Stimulated activated CD4-positive, alpha-beta T cell treated with anti-CD3 and anti-CD28 coated beads, Interleukin-15, amount 100 ng/mL, for 24 hours (primary cell): ENCODE measurements around the gene NPLOC4.
A peak's percentile ranks its signal among the peaks of the same experiment; 100 is the strongest.

Experiments used
- DNase-seq: peaks from one replicate; pipeline ENCODE4 v3.0.0-alpha.2; 2020

NPLOC4 gene

DNA sequence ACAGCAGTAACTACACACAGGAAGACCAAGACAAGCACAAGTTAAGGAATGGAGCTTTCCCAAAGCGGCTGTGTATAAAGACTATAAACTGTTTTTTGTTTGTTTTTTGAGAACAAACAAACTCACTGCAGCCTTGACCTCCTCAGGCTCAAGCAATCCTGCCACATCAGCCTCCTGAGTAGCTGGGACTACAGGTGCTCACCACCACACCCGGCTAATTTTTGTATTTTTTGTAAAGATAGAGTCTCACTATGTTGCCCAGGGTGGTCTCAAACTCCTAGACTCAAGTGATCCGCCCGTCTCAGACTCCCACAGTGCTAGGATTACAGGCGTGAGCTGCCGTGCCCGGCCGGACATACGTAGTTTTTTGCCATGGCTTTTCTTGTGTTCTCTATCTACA is 23.5 kb upstream of the NPLOC4 start:
- DNase-seq: no peak

DNA sequence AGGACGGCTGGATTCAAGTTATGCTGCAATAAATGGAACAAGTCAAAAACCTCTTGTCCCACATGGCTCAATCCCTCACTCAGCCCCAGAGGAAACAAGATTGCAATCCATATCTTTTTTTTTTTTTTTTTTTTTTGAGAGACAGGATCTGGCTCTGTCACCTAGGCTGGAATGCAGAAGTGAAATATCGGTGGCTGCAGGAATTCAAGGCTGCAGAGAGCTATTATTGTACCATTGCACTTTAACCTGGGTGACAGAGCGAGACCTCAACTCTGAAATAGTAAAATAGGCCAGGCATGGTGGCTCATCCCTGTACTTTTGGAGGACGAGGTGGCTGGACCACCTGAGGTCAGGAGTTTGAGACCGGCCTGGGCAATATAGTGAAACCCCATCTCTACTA is 22.1 kb upstream of the NPLOC4 start:
- no peak for DNase-seq

DNA sequence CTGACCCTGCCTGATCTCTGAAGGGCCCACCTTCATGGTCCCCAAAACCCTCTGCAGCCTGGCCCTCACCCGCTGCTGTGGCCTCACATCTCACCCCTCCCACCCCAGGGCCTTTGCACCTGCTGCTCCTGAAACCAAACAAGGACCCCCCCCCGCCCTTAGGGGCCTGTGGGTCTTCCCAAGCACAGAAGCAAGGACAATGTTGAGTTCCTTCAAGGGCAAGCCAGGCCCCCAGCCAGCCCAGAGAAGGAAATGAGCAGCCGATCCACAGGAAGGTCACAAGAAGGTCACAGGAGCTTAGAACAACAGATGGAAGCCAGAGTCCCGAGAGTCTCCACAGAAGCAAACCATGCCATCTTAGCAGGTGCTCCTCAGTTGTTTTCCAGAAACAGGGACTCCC is 19.9 kb upstream of the NPLOC4 start:
- DNase-seq: no peak

GRCh38 chr17:81656118-81656743 is 19.3 kb upstream of the NPLOC4 start, which contains the start of gene PDE6G:
Gene PDE6G, minus strand, starts transcription at chr17:81656542. Its CDS starts 3,237 bp downstream, at chr17:81653305.
- no peak for DNase-seq

- no peak for DNase-seq
Observed at GRCh38 chr17:81655378-81656117, 18.6 kb upstream of the NPLOC4 start.

GRCh38 chr17:81652906-81653771 is 16.2 kb upstream of the NPLOC4 start:
- peak; percentile 26 for DNase-seq

DNA sequence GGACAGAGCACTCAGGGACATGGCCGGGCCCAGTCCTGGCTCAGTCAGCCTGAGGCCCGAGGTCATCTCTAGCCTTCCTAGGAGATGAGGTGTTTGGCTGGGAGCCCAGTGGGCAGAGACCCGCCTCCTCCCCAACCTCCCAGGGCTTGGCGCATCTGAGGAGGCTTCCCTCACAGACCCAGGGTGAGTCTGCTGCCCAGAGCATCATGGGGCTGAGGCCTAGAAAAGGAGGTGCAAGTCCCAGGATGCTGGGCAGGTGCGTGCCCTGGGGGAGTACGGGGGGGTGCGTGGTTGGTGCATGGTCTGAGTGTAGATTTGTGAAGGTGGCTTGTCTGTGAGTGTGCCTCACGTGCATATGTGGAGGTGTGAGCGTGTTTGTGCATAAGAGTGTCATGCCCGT is 14.8 kb upstream of the NPLOC4 start:
- DNase-seq: no peak

DNA sequence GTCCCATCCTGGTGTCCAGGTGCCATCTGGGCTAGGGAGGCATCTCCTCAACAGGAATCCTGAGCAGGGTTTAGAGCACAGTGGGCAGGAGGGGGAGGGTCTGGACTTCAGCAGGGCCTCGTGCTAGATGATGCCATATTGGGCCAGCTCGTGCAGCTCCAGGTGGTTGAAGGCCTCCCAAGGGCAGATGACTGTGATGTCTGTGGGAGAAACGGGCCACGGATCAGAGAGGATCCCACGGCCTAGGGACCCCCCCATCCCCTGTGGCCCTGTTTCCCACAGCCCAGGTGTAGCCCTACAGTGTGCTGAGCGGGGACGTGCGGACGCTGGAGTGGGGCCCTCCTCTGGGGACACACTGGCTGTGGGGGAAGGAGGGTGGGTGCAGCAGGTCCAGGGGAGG is 14.0 kb upstream of the NPLOC4 start:
- no peak for DNase-seq

DNA sequence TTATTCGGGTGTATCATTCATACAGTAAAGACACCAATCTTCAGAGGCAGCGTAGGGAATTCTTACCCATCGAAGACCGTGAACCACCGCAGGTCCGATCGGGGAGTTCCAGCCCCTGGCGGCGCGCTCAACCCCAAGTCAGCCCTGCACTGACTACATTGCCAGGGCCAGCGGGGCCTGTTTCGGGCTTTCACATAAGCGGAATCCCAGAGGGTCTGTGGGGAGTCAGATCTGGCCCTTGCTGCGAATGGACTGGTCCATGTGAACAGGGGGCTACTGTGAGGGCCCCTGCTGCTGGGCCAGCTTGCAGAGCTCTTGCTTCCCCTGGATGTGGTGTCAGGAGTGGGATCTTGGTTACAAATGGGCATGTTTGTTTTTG is 11.8 kb upstream of the NPLOC4 start:
- no peak for DNase-seq

DNA sequence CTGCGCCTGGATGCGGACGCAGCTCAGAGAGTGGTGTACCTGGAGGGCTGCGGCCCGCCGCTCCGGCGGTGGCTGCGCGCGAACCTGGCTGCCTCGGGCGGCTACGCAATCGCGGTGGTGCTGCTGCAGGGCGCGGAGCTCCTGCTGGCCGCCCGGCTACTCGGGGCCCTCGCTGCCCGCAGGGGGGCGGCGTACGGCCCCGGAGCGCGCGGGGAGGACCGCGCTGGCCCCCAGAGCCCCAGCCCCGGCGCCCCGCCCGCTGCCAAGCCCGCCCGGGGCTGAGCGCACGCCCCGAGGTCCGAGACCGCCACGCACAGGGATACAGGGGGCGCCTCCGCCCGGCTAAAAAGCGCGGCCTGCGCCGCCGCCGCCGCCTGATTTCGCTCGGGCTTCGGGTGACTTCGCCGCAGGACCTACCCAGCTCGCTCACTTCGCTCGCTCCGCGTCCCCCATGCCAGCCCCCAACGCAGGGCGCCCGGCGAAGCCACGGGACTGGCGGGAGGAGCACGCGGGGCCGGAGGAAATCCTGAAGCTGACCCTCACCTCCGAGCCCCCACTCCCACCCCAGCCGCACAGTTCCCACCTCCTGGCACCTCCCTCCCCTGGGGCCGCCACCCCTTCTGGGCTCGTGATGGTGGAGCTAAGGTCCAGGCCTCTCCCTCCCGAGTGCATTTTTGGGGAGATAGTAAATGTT is 11.2 kb upstream of the NPLOC4 start:
- no peak for DNase-seq

DNA sequence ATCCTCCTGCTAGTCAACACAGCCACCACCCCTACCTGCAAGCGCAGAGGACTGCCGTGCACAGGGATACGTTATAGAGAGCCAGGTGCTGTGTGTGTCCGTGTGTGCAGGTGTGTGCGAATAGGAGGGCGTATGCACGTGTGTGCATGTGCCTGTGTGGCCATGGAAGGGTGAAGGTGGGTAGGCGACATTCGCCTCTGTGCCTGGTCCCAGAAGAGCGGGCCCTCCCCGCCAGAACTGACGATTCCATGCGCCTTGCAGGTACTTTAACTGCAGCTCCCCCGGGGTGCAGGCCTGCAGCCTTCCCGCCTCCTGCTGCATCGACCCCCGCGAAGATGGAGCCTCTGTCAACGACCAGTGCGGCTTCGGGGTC is 10.7 kb upstream of the NPLOC4 start:
- DNase-seq: no peak

- no peak for DNase-seq
Observed at GRCh38 chr17:81646869-81647600, 10.1 kb upstream of the NPLOC4 start.

- no peak for DNase-seq
Observed at GRCh38 chr17:81644976-81645952, 8.4 kb upstream of the NPLOC4 start.

- no peak for DNase-seq
Observed at GRCh38 chr17:81644496-81644895, 7.6 kb upstream of the NPLOC4 start.

GRCh38 chr17:81641825-81642489 is 5.0 kb upstream of the NPLOC4 start:
- DNase-seq: no peak

- no peak for DNase-seq
Observed at GRCh38 chr17:81640011-81640410, 3.1 kb upstream of the NPLOC4 start.

DNA sequence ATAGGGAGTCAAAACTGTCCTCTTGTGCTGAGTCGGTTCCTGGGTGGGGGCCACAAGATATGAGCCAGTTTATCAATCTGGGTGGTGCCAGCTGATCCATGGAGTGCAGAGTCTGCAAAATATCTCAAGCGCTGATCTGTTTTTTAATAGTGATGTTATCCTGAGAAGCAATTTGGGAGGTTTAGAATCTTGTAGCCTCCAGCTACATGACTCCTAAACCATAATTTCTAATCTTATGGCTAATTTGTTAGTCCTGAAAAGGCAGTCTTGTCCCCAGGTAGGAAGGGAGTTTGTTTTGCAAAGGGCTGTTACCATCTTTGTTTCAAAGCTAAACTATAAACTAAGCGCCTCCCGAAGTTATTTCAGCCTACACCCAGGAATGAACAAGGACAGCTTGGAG is 1.8 kb upstream of the NPLOC4 start:
- DNase-seq: no peak

DNA sequence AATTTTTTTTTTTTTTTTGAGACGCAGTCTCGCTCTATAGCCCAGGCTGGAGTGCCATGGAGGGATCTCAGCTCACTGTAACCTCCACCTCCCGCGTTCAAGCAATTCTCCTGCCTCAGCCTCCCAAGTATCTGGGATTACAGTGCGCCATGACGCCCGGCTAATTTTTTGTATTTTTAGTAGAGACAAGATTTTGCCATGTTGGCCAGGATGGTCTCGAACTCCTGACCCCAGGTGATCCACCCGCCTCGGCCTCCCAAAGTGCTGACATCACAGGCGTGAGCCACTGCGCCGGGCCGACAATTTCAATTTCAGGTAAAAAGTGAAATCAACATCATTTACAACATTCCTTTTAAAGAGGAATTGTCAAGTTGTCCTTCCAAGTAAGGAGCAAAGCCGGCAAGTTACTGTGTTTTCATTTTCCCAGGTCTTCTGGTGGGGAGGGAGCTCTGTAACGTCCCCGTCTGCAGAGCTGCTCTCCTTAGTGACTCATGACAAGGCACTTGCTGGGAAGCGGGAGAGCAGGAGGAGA is 873 bp downstream of the NPLOC4 start:
- no peak for DNase-seq

DNA sequence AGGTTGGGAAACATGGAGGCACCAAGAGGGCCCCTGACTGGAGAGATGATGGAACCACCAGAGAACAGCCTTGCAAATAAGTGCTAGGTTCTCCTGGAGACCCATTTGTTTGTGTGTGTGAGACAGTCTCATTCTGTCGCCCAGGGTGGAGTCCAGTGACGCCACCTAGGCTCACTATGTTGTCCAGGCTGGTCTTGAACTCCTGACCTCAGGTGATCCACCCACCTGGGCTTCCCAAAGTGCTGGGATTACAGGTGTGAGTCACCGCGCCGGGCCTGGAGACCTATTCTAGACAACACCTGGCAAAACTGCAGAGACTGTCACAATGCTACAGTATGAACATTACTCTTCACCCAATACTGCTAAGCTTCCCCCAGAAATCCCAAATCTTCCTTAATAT is 1.5 kb downstream of the NPLOC4 start:
- no peak for DNase-seq

GRCh38 chr17:81631482-81631881 is 5.4 kb downstream of the NPLOC4 start:
- no peak for DNase-seq
